Hepatocyte (in vitro differentiated cells): ENCODE measurements around the gene ERI2.

Source experiments
- EZH2 ChIP-seq: fragments of 200-600 bp; sonication (generic); IDR thresholded peaks from 2 replicates; pipeline ENCODE4 v1.6.1; 2016; ENCODE audit warnings: antibody characterized with exemption, mild to moderate bottlenecking, borderline replicate concordance
- EZH2phosphoT487 ChIP-seq: fragments of 200-600 bp; sonication (generic); IDR thresholded peaks from one replicate; pipeline ENCODE4 v1.6.1; 2018; ENCODE audit warnings: antibody characterized with exemption, mild to moderate bottlenecking, low read depth, moderate library complexity; ENCODE audit not compliant: unreplicated experiment, severe bottlenecking
- TF ChIP-seq, protein P1 (sequence below): fragments of 200-600 bp; sonication (generic); IDR thresholded peaks from 2 replicates; pipeline ENCODE4 v1.5.1; 2016; ENCODE audit warnings: antibody characterized with exemption, mild to moderate bottlenecking; ENCODE audit not compliant: poor library complexity

DNA sequence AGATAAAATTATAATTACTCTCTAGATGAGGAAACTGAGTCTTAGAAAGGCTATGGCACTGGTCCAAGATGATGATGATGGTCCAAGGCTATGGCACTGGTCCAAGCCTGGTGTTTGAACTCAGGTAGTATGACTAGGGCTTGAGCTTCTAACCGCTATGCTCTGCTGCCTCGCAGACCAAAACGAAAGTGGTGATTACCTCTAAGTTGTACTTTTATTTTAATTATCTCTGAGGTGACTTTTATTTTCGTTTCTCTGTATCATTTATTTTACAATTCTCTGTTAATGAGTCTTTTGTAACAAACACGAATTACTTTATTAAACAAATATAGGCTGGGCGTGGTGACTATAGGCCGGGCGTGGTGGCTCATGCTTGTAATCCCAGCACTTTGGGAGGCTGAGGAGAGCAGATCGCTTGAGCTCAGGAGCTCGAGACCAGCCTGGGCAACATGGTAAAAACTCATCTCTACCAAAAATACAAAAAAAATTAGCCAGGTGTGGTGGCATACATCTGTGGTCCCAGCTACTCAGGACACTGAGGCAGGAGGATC lies 5.7 kb upstream of the ERI2 start:
- TF ChIP-seq, protein P1, sequence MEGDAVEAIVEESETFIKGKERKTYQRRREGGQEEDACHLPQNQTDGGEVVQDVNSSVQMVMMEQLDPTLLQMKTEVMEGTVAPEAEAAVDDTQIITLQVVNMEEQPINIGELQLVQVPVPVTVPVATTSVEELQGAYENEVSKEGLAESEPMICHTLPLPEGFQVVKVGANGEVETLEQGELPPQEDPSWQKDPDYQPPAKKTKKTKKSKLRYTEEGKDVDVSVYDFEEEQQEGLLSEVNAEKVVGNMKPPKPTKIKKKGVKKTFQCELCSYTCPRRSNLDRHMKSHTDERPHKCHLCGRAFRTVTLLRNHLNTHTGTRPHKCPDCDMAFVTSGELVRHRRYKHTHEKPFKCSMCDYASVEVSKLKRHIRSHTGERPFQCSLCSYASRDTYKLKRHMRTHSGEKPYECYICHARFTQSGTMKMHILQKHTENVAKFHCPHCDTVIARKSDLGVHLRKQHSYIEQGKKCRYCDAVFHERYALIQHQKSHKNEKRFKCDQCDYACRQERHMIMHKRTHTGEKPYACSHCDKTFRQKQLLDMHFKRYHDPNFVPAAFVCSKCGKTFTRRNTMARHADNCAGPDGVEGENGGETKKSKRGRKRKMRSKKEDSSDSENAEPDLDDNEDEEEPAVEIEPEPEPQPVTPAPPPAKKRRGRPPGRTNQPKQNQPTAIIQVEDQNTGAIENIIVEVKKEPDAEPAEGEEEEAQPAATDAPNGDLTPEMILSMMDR = no peak
- TF ChIP-seq EZH2 (no peak), EZH2phosphoT487 (no peak)
